Measurements from ENCODE around the gene CT47A1.
"Not testable (repeated sequence)": the region's sequence is repeated elsewhere in the genome, so short reads cannot be mapped to it uniquely, and the experiment has no call there.

Gene CT47A1

DNA sequence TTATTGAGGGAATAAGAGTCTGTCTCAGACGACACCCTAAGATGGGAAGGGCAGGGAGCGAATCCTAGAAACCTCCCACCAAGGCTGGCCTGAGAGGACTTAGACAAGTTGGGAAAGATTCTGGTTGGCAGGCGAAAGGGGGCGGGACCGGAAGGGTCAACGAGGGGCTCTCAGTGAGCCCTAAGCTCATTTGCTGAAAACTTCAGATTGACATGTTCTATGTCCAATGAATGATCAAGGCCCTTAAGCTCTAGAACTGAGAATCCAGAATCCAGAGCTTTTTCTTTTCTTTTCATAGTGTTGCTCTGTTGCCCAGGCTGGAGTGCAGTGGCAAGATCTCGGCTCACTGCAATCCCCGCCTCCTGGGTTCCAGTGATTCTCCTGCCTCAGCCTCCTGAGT is at the start of gene CT47A1:
CT47A1 (minus strand) TSS at position 101 of the 400 bp plus-strand sequence. CDS start 231 bp downstream, outside the sequence.
- not testable (repeated sequence) for DNase-seq (ENCODE audit: low read depth in 2 of 2)

DNA sequence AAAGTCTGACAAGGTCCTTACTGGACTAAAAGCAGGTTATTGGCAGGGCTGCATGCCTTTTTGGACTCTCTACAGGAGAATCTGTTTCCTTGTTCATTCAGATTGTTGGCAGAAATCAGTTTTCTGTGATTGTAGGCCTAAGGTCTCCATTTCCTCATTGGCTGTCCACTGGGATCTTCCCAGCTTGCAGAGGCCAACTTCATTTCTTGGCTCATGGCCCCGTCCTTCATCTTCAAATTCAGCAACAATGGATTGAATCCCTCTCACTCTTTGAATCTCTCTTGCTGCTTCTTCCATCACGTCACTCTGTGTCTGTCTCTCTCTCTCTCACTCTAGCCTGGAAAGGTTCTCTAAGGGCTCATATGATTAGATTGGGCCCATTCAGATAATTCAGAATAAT is 47.0 kb upstream of the CT47A1 start:
- DNase-seq (ENCODE audit: low read depth in 2 of 2), result no peak

DNA sequence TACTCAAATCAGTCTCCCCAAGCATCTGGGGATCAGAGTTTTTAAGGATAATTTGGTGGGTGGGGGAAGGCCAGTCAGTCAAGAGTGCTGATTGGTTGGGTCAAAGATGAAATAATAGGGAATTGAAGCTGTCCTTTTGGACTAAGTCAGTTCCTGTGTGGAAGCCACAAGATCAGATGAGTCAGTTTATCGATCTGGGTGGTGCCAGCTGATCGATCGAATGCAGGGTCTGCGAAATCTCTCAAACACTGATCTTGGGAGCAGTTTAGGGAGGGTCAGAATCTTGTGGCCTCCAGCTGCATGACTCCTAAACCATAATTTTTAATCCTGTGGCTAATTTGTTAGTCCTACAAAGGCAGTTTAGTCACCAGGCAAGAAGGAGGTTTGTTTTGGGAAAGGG is 44.5 kb upstream of the CT47A1 start:
- no peak for DNase-seq (ENCODE audit: low read depth in 2 of 2)

DNA sequence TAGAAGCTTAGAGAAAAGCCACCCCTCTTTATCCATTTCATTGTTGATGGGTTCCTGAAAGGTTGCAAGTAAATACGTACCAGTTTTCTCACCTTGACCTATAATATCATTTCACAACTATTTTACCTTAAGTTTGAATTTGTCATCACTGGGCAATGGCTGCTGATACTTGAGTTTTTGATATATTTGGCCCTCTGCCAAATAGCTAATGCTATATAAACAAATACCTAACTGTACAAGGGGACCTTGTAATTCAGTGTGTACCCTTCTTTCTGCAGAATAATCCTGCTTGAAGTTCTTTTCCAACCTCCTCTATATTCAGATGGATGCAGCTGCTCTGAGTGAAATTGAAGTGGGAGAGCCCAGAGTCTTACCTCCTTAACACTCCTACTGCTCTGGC is 42.9 kb upstream of the CT47A1 start:
- no peak for DNase-seq (ENCODE audit: low read depth in 2 of 2)

DNA sequence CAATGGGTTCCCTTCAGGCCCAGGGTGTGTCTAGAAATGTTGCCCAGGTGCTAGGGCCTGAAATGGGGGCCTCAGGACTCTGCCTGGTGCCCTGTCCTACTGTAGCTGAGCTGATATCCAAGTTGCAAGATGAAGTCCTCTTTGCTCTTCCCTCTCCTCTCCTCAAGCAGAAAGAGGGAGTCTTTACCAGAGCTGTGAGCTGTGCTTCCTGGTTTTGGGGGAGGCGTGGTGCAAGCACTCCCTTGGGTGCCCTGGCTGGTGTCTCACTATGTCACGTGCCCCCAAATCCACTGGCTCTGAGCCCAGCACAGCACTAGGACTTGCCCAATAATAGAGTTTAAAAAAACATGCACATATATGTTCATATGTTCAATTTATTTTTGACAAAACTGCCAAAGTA is 29.3 kb upstream of the CT47A1 start:
- DNase-seq (ENCODE audit: low read depth in 2 of 2), result no peak

DNA sequence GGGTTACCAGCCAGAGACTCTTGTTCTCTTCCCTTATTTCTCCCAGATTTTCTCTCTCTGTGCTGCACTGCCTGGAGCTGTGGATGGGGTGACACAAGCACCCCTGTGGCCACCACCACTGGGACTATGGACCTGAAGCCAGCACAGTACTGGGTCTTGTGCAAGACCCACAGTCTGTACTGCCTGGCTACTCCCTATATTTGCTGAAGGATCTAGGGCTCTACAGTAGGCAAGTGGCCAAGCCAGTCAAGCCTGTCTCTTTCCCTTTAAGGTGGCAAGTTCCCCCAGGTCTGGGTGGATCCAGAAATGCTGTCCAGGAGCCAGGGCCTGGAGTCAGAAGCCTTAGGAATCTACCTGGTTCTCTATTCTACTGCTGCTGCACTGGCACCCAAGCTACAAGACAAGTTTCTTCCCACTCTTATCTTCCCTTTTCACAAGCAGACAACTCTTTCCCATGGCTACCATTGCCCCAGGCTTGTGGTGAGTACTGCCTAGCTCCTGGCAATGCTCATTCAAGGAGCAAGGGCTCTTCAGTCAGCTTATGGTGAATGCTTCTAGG is 28.4 kb upstream of the CT47A1 start:
- DNase-seq (ENCODE audit: low read depth in 2 of 2), result no peak

DNA sequence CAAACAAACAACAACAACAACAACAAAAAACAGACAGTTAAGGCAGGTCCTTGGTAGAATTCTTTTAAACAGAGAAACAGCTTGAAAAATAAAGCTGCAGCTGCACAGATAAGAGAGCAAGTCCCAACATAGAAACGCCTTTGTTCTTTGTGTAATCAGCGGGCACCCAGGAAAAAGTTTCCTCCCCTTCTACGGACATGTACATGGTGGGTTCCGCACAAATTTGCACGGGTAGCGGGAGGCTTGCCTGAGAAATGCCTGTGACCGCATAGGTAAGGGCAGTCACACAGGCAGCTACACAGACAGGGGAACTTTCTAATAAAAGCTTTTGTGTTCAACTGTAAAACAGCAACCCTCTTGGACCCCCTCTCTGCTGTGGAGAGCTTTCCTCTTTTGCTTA is 25.7 kb upstream of the CT47A1 start:
- no peak for DNase-seq (ENCODE audit: low read depth in 2 of 2)

DNA sequence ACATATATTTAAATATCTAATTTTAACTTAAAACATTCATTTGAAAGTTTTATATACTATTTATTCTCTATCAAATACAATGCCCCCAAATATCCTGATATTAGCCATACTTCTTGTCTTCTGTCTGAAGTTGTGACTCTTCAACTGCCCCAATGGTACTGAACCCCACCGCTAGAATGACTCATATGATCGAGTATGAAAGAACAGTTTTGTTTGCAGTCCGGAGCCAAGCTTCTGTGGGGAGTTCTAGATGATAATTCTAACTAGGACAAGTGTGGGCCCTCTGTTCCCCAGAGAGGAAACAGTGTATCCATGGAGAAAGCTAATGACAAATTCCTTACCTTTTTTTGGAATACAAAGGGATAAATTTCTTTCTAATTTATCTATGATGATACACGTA is 24.7 kb upstream of the CT47A1 start:
- no peak for DNase-seq (ENCODE audit: low read depth in 2 of 2)

DNA sequence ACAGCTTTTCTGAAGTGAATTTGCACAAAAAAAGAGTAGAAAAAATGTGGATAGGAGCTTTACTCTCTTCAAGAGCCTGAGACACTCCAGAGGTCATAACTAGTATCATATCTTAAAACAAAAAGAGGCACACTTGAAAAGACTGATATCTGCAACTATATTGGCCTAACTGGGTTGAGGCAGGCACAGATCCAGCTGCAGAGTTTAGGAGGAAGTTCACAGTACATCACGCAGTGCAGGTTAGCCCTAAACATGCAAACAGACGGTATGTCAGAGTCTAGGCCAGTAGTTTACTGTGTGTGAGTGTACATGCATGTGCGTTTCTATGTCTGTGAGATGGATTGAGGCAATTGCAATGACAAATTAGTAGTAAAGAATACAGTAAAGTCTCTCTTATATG is 24.2 kb upstream of the CT47A1 start:
- no peak for DNase-seq (ENCODE audit: low read depth in 2 of 2)

DNA sequence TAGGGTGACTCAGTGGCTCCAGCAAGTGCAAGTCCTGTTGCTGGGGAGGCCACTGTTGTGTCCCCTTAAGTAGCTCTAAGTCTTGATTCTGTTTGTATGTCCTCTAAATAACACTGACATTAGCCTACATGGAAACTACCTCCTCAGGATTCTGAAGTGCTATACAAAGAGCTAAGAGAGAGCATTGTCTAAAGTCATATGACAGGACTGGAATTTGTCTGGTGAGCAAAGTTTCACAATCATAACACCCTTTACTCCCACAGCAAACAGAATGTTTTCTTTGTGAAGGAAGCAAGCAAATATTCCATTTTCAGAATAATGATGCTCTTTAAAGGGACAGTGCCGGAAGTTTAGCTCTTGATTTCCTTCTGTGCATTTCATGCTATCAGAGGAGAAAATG is 23.4 kb upstream of the CT47A1 start:
- DNase-seq (ENCODE audit: low read depth in 2 of 2), result no peak

DNA sequence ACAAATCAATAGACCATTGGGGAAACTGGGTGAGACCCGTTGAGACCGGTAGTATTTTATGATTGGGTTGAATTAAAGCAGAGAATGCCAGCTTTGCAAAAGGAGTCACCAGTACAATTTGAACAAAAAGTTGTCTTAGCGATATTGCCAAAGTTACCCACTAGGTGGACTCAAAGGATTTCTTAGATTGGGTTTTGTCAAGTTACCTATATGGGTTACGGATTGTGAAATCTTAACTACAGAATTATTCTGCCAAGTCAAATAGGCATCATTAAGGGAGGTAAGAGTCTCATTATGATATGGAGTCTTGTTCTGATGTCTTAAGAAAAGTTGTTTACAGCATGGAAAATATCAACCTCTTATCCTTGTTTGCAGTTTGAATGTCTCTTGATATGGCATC is 15.0 kb upstream of the CT47A1 start:
- DNase-seq (ENCODE audit: low read depth in 2 of 2), result no peak

DNA sequence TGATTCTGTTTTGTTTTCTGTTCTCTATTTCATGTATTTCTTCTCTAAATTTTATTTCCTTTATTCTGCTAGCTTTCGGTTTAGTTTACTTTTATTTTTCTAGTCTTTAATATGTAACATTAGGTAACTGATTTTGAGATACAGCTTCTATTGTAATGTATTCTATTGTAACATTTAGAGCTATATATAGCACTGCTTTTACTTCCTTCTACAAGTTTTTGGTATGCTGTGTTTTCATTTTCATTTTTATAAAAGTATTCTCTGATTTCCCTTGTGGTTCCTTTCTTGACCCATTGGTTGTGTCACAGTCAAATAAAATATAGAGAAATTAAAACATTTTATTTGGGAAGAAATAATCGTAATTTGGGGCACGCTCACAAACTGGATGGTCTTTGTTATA is 13.9 kb upstream of the CT47A1 start:
- DNase-seq (ENCODE audit: low read depth in 2 of 2), result no peak

DNA sequence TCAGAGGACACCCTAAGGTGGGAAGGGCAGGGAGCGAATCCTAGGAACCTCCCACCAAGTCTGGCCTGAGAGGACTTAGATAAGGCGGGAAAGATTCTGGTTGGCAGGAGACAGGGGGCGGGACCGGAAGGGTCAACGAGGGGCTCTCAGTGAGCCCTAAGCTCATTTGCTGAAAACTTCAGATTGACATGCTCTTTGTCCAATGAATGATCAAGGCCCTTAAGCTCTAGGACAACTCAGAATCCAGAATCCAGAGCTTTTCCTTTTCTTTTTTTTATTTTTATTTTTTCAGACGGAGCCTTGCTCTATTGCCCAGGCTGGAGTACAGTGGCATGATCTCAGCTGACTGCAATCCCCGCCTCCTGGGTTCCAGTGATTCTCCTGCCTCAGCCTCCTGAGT is 29.1 kb downstream of the CT47A1 start, which contains the start of gene CT47A7:
CT47A7 (minus strand) TSS at position 101 of the 400 bp plus-strand sequence. CDS start 255 bp downstream, outside the sequence.
- DNase-seq (ENCODE audit: low read depth in 2 of 2), result not testable (repeated sequence)

Data from activated CD8-positive, alpha-beta memory T cell treated with anti-CD3 and anti-CD28 coated beads for 4 hours (primary cell).